Fibroblast of pulmonary artery (primary cell): ENCODE measurements around the gene TCERG1L.

ENCODE experiments used
- DNase-seq: peaks from one replicate; pipeline ENCODE4 v3.0.0-alpha.2; 2010; ENCODE audit warnings: low read depth
- H3K4me3 ChIP-seq: replicated peaks from 2 replicates; pipeline ENCODE4 v1.5.1; 2011; ENCODE audit warnings: low read depth, mild to moderate bottlenecking, control low read depth, low read length, moderate library complexity
- TF ChIP-seq, protein P1 (sequence below): IDR thresholded peaks from 2 replicates; pipeline ENCODE4 v1.5.1; 2011; ENCODE audit warnings: mild to moderate bottlenecking, control low read depth, low read length, inconsistent platforms; ENCODE audit errors: missing control alignments

Gene TCERG1L

DNA sequence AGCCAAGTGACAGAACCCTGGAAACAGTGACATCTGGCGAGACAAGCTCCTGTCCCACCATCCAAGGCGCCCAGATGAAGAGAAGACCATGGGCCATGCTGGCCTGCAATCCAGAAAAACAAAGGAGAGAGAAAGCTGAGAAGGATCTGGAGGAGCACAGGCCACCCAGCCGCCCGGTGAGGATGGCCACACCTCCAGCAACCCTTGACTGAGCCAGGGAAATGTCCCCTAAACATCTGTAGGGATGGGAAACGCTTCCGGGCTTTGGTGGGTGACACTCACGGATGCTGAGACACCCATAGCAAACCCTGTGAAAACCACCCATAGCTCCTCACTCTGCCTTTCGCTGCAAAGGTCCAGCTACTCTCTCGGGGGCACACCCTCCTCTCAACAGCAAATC lies 32.0 kb downstream of the TCERG1L start:
- TF ChIP-seq, protein P1, sequence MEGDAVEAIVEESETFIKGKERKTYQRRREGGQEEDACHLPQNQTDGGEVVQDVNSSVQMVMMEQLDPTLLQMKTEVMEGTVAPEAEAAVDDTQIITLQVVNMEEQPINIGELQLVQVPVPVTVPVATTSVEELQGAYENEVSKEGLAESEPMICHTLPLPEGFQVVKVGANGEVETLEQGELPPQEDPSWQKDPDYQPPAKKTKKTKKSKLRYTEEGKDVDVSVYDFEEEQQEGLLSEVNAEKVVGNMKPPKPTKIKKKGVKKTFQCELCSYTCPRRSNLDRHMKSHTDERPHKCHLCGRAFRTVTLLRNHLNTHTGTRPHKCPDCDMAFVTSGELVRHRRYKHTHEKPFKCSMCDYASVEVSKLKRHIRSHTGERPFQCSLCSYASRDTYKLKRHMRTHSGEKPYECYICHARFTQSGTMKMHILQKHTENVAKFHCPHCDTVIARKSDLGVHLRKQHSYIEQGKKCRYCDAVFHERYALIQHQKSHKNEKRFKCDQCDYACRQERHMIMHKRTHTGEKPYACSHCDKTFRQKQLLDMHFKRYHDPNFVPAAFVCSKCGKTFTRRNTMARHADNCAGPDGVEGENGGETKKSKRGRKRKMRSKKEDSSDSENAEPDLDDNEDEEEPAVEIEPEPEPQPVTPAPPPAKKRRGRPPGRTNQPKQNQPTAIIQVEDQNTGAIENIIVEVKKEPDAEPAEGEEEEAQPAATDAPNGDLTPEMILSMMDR, result no peak
- H3K4me3 ChIP-seq, result no peak overlapping the region
- DNase-seq, result no peak

DNA sequence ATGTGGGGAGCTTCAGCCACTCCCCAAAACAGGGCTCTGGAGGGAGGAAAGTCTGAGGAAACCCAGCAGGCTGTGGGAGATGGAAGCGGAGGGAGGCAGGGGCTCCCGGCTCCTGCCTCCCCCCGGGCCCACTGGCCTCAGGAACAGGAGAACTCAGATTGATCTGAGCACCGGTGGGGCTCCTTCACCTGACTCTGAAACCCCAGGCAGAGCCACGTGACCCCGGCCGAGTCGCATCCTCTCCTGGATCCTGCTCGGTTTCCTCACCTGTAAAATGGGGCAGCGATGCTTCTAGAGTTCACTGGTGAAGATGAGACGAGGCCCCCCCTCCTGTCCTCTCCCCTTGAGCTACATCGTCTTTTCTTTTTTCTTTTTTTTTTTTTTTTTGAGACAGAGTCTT lies 33.6 kb downstream of the TCERG1L start:
- no peak overlapping the region for H3K4me3 ChIP-seq
- DNase-seq, result no peak
- TF ChIP-seq, protein P1, result no peak

DNA sequence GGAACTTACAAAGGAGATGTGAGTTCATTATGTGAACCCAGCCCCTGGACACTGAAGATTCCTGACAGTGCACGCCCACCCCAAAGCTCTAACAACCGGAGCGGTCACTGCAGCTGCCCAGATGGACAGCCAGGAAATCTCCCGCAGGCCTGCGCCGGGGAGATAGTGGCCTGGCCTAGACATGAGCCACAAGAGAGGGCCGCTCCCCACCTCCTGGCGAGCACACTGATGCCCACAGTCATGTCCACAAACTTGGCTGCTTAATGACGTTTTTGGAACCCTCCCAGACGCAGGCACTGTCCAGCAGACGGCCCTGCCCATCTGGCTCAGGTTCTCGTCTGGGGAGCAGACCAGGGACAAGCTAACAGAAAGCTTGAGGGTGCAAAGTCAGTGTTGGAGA lies 34.2 kb downstream of the TCERG1L start:
- TF ChIP-seq, protein P1, result no peak
- H3K4me3 ChIP-seq, result no peak overlapping the region
- no peak for DNase-seq

DNA sequence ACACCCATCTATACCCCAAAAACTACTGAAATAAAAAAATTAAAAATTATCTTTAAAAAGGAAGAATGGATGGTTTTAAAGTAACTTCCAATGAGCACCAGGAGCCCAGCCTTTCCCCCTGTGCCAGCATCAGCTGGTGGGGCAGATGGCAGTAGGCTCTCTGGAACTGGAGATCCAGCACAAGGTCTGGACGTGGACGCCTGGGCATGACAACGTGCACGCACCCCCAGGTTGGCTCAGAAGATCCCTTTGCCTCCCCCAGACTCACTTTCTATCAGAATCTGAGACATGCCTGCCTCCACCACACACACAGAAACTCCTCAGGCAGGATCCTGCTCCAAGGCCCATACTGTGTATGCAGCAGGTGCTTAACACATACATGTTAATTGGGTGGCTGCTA lies 35.8 kb downstream of the TCERG1L start:
- TF ChIP-seq, protein P1, result no peak
- DNase-seq, result no peak
- no peak overlapping the region for H3K4me3 ChIP-seq

DNA sequence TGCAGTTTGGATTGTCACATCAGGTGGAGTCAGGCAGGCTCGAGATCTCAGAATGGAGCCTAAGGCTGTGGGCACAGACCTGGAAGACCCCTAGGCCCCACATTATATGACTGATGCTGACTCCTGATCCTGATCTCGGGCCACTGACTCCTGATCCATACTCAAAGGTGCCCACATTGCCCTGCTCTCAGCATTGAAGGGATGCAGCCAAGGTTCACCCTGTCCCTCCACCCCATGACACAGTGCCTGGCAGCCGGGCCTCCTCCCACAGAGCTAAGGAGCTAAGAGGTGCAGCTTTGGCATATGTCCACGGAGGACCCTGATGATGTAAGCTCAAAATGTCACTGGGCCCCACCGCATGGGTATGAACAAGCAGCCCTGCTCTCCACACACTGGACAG lies 36.6 kb downstream of the TCERG1L start:
- no peak overlapping the region for H3K4me3 ChIP-seq
- TF ChIP-seq, protein P1, result no peak
- DNase-seq, result no peak

DNA sequence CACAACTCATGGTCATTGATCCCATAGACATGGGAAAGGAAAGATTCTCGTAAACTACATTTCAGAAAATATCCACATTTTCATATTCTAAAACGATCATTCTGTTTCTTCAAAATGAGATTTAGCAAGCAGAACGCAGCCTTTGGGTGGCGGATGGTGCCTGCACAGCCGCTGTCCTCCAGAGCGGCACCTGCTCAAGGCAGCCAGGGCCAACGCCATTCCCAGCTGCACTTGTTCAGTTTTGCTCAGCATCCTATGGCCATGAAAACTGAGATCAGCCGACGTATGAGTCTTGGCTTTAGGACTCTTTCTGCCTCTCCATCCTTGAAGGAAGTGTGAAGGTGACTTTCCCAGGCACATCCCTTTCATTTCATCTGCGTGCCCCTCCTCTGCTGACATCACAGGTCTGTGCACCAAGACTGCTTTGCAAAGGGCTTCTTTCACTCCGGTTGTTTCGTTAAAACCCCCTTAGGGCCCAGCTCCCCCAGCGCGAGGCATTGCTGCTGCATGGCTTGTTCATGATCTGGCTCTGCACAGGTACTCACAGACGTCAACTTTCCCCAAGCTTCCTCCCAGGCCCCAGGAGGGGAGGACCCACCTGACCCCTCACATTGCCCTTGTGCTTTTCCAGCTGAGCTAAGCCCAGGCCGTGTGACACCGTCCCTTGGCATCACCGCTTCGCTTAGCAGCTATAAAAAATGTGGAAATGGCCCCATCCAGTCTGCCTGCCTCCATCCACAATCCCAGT lies 37.2 kb downstream of the TCERG1L start:
- H3K4me3 ChIP-seq, result no peak overlapping the region
- DNase-seq, result no peak
- TF ChIP-seq, protein P1, result no peak

DNA sequence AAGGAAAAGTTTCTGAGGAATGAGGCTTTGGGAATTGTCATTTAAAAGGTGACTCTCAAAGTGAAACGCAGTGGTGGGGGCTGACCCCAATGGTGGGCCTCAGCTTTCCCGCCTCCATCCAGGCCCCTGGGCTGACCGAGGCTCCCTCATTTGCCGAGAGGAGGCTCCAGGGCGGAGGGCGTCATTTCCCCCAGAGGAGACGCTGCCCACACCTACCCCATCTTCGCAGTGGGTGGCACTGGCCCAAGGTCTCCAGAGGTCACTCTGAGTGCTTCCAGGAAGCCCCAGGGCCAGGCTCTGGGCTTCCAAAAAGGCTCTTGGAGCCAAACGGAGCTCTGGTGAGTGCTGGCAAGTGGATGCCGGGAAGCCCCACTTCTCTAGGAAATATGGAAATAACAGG lies 38.0 kb downstream of the TCERG1L start:
- TF ChIP-seq, protein P1, result no peak
- no peak overlapping the region for H3K4me3 ChIP-seq
- no peak for DNase-seq
